Testis (tissue), 5 donors: ENCODE measurements around the gene ESF1. TPM values are rescaled to one million over a fixed set of nuclear protein-coding genes. Genes with fewer than 3 reads are reported as not detected.
A peak's percentile ranks its signal among the peaks of the same experiment; 100 is the strongest.

Experiments
- DNase-seq: peaks from one replicate; pipeline ENCODE4 v3.0.0-alpha.2; 2019
- H3K27ac ChIP-seq, 2 donors: fragments of 200-600 bp; sonication (generic); one replicate each; pipeline ENCODE4 v1.5.1; 2019
- H3K27me3 ChIP-seq: fragments of 200-600 bp; sonication (generic); one replicate; pipeline ENCODE4 v1.5.1; 2019
- H3K36me3 ChIP-seq: fragments of 200-600 bp; sonication (generic); one replicate; pipeline ENCODE4 v1.5.1; 2017; ENCODE audit warnings: low read depth; ENCODE audit errors: missing control alignments
- H3K4me1 ChIP-seq: fragments of 200-600 bp; sonication (generic); one replicate; pipeline ENCODE4 v1.5.1; 2019
- H3K4me3 ChIP-seq, 2 donors: fragments of 200-600 bp; sonication (generic); one replicate each; pipeline ENCODE4 v1.5.1; 2017 to 2019
- H3K9me3 ChIP-seq: fragments of 200-600 bp; sonication (generic); one replicate; pipeline ENCODE4 v1.5.1; 2017
- POLR2A ChIP-seq: fragments of 450-650 bp; IDR thresholded peaks from one replicate; pipeline ENCODE4 v1.6.1; 2017; ENCODE audit warnings: antibody characterized with exemption, mild to moderate bottlenecking, moderate library complexity
- WGBS, 2 donors: methylation state at CpG; one replicate each; pipeline ENCODE4 v1.1.5; 2018; 5-methylcytosine and 5-hydroxymethylcytosine counted together
- intact Hi-C: fragments of 100-400 bp; cut with DNase I; formaldehyde crosslinking; loops from one replicate; pipeline ENCODE4 v1.15.1; 2023; ENCODE audit warnings: low total_unique reads
- long read RNA-seq, 2 donors: transcript quantifications; one replicate each; lab custom pipeline, GENCODE V29; 2026
- polyA plus RNA-seq: library from polyadenylated mRNA; stranded (reverse); fragments of 350-450 nt; fragmentation: Illumina TruSeq; extraction: RNeasy Lipid Tissue Mini Kit (QIAGEN cat#74804); gene quantifications from one replicate; pipeline ENCODE4 v1.2.3, GENCODE V29; 2014; ENCODE audit warnings: low read depth, low replicate concordance; ENCODE audit not compliant: insufficient read depth
- total RNA-seq, 2 donors: library from RNA; depleted of rRNA; stranded (reverse); fragments of >200 nt; gene quantifications; one replicate each; pipeline ENCODE4 v1.2.3, GENCODE V29; 2016
- TF ChIP-seq, protein P1 (sequence below), 3 experiments: fragments of 450-650 bp in 2 of 3; fragments of 200-600 bp in 1 of 3; sonication (generic) in 1 of 3; IDR thresholded peaks; one replicate each; pipeline ENCODE4 v1.5.1; 2016 to 2019; ENCODE audit warnings: antibody characterized with exemption in 3 of 3, mild to moderate bottlenecking in 2 of 3, moderate library complexity in 1 of 3

The ESF1 gene, protein sequence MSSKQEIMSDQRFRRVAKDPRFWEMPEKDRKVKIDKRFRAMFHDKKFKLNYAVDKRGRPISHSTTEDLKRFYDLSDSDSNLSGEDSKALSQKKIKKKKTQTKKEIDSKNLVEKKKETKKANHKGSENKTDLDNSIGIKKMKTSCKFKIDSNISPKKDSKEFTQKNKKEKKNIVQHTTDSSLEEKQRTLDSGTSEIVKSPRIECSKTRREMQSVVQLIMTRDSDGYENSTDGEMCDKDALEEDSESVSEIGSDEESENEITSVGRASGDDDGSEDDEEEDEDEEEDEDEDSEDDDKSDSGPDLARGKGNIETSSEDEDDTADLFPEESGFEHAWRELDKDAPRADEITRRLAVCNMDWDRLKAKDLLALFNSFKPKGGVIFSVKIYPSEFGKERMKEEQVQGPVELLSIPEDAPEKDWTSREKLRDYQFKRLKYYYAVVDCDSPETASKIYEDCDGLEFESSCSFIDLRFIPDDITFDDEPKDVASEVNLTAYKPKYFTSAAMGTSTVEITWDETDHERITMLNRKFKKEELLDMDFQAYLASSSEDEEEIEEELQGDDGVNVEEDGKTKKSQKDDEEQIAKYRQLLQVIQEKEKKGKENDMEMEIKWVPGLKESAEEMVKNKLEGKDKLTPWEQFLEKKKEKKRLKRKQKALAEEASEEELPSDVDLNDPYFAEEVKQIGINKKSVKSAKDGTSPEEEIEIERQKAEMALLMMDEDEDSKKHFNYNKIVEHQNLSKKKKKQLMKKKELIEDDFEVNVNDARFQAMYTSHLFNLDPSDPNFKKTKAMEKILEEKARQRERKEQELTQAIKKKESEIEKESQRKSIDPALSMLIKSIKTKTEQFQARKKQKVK
- total RNA-seq (10 to 100 TPM; 20.2 to 21.7 TPM), polyA plus RNA-seq (4.5 TPM)
- long read RNA-seq, donor 1, partial matches to known transcripts = 62 of 62 reads
- long read RNA-seq, donor 1, other reads (novel, unspliced or antisense) = 0 of 62 reads
- long read RNA-seq, donor 2, partial matches to known transcripts = 0 of 6 reads
- long read RNA-seq, donor 2, other reads (novel, unspliced or antisense) = 6 of 6 reads

DNA sequence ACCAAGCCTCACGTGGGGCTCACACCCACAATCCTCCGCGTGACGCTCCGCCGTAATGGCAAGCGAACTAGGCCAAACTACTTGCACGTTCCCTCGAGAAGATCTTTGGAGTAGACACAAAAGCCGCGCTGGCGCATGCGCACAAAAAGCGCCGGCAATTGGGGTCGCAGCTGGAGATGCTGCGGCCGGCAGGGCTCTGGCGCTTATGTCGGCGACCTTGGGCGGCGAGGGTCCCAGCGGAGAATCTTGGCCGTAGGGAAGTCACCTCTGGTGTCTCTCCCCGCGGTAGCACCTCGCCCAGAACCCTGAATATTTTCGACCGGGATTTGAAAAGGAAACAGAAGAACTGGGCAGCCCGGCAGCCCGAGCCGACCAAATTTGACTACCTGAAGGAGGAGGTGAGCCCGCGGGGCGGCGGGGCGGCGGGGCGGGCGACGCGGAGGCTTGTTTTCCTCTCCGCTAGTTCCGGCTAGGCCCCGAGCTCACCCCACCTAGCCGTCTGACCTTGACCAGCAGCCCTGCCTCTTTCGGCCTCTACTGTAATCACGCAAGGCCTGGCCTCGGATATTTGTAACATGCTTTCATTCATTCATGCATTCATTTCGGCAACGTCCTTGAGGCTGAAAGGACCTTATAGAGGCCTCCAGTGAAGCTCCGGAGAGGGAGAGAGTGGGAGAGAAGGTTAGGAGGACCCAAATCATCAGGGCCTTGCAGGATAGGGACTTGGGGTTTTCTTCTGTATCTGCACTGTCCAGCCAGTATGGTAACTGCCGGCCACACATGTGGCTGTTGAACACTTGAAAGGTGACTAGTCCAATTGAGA, at the start of gene ESF1, which contains the start of gene NDUFAF5:
TSS of gene ESF1 (minus strand) at position 27 of the 823 bp plus-strand sequence. CDS start 1,779 bp downstream, outside the sequence.
TSS of gene NDUFAF5 (plus strand) at position 136 of the 823 bp plus-strand sequence. CDS start at position 177, 41 bp downstream.
- TF ChIP-seq POLR2A = no peak
- TF ChIP-seq, protein P1, sequence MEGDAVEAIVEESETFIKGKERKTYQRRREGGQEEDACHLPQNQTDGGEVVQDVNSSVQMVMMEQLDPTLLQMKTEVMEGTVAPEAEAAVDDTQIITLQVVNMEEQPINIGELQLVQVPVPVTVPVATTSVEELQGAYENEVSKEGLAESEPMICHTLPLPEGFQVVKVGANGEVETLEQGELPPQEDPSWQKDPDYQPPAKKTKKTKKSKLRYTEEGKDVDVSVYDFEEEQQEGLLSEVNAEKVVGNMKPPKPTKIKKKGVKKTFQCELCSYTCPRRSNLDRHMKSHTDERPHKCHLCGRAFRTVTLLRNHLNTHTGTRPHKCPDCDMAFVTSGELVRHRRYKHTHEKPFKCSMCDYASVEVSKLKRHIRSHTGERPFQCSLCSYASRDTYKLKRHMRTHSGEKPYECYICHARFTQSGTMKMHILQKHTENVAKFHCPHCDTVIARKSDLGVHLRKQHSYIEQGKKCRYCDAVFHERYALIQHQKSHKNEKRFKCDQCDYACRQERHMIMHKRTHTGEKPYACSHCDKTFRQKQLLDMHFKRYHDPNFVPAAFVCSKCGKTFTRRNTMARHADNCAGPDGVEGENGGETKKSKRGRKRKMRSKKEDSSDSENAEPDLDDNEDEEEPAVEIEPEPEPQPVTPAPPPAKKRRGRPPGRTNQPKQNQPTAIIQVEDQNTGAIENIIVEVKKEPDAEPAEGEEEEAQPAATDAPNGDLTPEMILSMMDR (IDR thresholded peaks at IDR 0.05) = peak in 1 of 3 experiments; percentile 17
- WGBS, 2 donors = 0% methylated on average over 36 to 54 of the region's 54 CpGs
- peak within 1 kb of the TSS; percentile 88 to 90 for H3K27ac ChIP-seq
- no peaks in the 10 kb centered on the region for H3K27me3 ChIP-seq
- H3K4me3 ChIP-seq = peak within 1 kb of the TSS; percentile 77 to 97
- DNase-seq = peak; percentile 99
- intact Hi-C loops = no loop called here
- no peaks in the 10 kb centered on the region for H3K9me3 ChIP-seq
- no peaks in the 10 kb centered on the region for H3K36me3 ChIP-seq
- H3K4me1 ChIP-seq = peaks cover 14% of the 10 kb centered on the region

DNA sequence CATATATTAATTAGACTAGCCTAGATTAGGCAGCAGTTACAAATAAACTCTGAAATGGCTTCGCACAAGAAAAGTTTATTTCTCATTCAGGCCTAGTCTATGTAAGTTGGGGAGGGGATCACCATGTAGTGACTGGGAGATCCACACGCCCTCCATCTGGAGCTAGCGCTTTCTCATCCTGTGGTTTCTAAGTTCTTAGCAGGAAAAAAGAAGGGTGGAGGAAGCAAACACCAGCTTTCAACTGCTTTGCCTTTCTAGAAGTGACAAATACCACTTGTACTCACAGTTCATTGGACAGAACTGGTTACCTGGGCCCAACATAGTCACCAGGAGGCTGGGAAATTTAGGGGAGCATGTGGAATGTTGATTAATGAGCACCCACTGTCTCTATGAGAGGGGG, 46.8 kb upstream of the ESF1 start:
- WGBS, 2 donors = 91 to 95% methylated on average over 3 of the region's 3 CpGs

DNA sequence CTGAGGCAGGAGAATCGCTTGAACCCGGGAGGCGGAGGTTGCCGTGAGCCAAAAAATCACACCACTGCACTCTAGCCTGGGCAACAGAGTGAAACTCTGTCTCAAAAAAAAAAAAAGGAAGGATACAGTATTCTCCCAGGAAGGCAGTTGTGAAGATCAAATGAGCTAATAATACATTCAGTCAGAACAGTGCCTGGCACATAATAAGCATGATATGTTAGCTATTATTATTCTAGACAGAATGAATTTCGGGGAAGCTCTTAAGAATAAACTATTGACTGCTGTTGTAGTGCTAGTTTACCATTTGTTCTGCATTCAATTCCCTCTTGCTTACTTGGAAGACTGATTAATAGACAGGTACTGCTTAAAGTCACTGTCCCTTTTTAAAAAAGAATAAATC, 40.7 kb upstream of the ESF1 start:
- Histone ChIP-seq H3K27me3 (no peaks in the 10 kb centered on the region), H3K9me3 (no peaks in the 10 kb centered on the region), H3K4me1 (no peaks in the 10 kb centered on the region), H3K36me3 (no peaks in the 10 kb centered on the region), H3K4me3 (no peak overlapping the region), H3K27ac (no peak overlapping the region)
- intact Hi-C loops = no loop called here
- 71 to 83% methylated on average over 5 of the region's 5 CpGs for WGBS, 2 donors
- no peak for TF ChIP-seq POLR2A
- TF ChIP-seq, protein P1 (IDR thresholded peaks at IDR 0.05) = no peak
- DNase-seq = no peak

More for the DNA sequence above, 46.8 kb upstream of the ESF1 start:
- no peaks in the 10 kb centered on the region for H3K9me3 ChIP-seq
- H3K4me1 ChIP-seq = no peaks in the 10 kb centered on the region
- H3K4me3 ChIP-seq = no peak overlapping the region
- TF ChIP-seq POLR2A = no peak
- TF ChIP-seq, protein P1 (IDR thresholded peaks at IDR 0.05) = no peak
- H3K27ac ChIP-seq = no peak overlapping the region
- no peak for DNase-seq
- intact Hi-C loops = no loop called here
- H3K36me3 ChIP-seq = no peaks in the 10 kb centered on the region
- no peaks in the 10 kb centered on the region for H3K27me3 ChIP-seq

DNA sequence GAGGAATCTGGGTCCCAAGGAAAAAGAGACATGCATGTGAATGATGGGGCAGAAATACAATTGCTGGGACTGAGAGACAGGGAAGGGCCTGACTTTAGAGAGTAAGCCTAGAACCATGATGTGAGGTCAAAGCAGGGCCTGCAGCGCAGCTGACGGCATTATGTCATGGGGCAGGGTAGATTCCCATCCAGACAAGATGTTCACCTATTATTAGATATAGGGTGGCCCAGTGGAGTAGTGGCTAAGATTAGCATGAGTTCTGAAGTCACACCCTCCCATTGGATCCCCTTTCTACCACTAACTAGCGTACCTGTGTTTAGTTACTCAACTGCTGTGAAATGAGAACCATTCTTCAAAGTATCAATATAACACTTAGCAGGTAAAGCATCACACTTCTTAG, 39.7 kb upstream of the ESF1 start:
- Histone ChIP-seq H3K36me3 (no peaks in the 10 kb centered on the region), H3K27ac (no peak overlapping the region), H3K9me3 (no peaks in the 10 kb centered on the region), H3K4me1 (no peaks in the 10 kb centered on the region), H3K4me3 (no peak overlapping the region), H3K27me3 (no peaks in the 10 kb centered on the region)
- 96 to 100% methylated on average over 3 of the region's 3 CpGs for WGBS, 2 donors
- DNase-seq = no peak
- TF ChIP-seq, protein P1 (IDR thresholded peaks at IDR 0.05) = no peak
- no peak for TF ChIP-seq POLR2A
- intact Hi-C loops = loop anchor here (5.0 kb wide), 1 partner anchor 228 kb away; no protein-coding TSS in a partner anchor
